NCI-H82 treated with DMSO at 0.1 percent for 48 hours (cell line): ENCODE measurements around the gene WDR5.

Experiments used
- DNase-seq: peaks from one replicate; lab custom pipeline; 2025; ENCODE audit not compliant: unreplicated experiment; lab: John Stamatoyannopoulos, UW

The WDR5 gene

DNA sequence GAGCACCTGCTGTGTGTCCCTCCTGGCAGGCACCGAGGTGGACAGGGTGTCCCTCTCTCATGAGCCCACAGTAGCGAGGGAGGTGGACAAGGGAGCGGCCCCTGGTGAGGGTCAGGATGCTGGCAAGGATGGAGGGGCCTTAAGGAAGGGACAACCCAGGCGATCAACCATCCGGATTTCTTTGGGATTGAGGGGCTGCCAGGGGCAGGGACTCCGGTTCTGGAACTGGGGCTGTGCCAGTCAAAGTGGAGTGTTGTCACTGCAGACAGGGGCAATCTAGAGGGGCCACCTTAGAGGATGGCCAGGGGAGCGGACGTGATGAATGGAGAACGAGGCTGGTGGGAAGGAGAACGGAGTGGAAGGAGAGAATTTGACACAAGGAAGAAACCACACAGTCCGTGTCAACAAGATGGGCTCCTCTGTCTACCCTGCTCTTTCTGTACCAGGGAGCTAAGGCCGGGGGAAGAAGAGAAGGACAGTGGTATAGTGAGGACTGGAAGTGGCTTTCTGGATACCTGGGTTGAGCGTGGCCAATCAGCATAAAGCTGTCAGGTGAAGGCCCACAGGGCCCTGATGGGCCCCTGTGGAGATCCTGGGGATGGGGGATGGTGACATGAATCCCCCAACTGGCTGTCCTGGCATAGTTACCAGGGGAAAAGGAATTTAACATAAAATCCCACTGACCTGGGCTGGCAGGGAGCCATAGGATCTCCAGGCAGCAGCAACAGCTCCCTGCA lies 4.2 kb upstream of the WDR5 start:
- DNase-seq: no peak

DNA sequence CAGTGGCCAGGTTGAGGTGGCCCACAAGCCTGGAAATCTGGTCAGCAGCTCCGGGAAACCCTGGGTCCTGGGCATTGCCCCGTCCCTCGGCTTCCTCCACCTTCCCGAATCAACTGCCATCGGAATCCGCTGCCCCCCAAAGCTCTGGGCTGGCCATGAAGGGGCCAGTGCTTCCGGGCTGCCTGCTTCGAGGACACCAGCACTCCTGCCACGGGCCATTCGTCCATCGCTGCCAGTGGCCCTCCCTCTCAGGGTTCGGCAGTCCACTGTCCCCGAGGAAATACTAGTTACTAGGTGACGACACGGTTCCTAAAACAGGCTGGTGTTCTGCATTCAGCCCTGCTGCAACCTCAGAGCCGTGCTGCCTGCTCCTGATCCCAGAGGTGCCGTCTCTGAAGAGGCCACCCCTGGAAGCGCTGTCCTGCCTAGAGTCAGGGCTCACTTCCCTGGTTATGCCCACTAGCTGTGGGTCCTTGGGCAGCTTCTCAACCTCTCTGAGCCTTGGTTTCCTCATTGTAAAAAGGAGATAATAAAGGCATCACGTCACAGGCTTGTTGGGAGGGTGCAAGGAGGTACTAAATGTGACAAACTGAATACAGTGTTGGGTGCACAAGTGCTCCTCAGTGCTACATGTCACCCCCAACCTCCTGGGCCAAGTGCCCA lies 3.5 kb upstream of the WDR5 start:
- no peak for DNase-seq

DNA sequence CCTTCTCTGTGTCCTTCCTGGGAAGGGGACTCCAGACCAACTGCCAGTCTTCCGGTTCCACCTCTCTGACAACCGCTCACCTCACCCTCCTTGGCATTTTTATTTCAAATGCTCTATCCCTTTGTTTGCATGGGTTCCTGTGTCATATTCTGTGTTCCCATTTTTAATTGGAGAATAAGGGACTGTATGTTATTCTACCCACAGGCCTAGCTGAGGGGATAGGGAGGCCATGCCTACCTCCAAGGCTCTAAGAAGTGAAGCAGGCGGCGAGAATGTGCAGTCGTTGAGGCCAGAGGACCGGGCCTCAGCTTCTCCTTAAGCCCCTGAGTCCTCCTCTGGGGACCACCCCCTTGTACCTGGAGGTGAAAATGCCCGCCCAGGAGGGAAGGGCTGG lies 936 bp upstream of the WDR5 start:
- no peak for DNase-seq

DNA sequence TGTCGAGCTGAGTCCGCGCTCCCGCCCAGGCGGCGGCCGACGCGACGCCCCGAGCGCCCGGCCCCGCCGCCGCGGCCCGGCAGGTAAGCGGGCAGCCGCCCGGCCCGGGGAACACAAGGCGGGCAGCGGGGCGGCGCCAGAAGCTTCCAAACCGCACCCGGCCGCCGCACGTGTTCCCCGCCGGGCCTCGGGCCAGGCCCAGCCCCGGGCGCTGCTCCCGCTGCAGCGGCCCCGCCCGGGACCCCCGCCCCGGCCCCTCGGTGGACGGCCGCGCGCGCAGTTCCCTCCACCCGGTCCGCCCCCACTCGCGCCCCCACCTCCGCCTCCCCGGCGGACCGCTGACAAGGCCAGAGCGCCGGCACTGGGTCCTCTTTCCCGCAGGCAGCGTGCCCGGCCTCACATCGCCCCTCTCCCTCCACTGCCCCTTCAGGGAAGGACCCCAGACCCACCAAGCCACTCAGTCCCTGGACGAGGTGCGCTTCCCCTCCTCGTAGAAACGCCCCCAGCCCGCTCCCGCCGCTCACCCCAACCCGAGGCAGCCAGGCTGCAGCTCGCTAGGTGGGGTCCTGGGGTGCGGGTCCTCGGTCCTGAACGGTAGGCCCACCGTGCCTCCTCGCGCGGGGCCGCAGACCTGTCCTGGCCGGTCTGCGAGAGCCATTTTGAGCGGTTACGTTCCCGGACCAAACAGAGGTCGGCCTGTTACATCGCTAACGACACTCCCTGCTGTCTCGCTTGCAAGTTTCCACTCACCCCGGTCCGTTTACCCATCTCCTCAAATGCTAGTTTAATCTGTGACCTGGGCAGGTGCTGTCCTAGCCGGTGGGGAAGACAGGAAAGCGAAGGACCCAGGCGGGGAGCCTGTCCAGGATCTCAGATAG lies 475 bp downstream of the WDR5 start:
- DNase-seq: no peak

DNA sequence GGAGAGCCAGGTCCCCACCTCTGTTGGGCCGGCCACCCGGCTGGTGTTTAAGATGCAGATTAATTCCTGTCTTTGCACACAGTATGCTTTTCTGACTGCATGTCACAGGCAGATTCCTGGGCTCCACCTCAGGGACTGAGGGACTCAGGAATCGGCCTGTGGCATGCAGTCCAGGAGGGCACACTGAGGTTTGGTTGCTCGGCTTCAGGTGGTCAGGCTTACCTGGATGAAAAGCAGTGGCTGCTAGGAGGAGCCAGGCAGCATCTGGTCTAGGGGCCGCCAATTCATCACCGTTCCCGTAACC lies 1.1 kb downstream of the WDR5 start:
- DNase-seq: no peak

DNA sequence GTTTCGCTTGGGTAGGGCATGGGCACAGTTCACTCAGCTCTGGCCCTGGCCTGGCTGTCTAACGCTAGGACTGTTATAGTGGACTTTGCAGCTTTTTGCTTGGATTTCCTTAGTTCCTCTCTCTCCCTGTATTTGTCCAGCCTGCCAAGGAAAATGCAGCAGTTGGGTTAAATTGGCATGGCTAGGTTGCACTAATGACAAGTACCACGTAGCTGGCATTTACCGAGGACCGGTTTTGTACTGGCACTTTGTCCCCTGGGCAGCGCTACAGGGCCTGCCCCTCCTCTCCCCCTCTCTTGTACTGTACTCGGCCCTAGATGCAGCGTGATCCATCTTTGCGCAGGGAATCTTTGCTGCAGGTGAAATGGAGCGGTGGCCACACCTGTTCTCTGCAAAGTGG lies 2.4 kb downstream of the WDR5 start:
- DNase-seq: no peak

DNA sequence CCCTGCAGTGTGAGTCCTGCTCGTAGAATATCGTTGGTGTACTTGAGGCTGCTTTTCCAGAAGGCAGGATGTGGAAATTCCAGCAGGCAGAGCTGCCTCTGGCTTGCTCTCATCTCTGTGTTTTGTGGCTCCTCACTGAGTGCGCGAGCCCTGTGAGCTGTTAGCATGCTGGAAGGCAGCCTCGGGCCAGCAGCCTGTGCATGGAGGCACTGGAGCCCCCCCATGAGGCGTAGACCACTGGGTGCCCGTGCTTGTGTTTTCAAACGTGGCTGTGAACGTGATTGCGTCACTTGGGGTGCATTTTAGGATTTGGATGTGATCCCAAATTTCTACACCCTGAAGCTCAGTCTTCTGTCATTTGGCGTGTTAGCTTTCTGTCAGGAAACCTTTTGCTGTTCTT lies 3.2 kb downstream of the WDR5 start:
- DNase-seq: no peak

DNA sequence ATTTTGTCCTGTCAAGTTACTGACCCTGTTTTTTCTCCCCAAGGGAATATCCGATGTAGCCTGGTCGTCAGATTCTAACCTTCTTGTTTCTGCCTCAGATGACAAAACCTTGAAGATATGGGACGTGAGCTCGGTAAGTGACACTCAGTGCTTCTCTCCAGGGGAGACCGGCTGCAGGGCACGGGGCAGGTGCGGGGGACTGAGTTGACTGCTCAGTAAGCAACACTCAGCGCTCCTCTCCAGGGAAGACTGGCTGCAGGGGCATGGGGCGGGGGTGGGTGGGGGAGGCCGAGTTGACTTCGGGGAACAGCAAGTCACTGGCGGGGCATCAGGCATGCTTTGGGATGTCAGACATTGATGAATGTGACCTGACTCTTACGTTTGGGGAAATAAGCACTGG lies 6.0 kb downstream of the WDR5 start:
- no peak for DNase-seq

DNA sequence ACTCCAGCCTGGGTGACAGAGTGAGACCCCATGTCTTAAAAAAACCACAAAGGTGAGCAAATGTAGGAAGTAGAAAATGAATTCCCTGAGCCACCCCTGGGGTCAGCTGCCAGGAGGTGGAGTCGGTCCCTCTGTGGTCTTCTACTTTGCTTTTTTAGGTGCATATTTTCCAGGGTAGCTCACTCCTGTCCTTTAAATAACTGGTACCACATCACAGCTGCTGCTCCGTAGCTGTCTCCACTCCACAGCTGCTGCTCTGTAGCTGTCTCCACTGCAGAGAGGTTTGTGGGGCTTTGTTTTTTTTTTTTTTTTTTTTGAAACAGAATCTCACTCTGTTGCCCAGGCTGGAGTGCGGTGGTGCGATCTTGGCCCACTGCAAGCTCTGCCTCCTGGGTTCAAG lies 8.9 kb downstream of the WDR5 start:
- no peak for DNase-seq

DNA sequence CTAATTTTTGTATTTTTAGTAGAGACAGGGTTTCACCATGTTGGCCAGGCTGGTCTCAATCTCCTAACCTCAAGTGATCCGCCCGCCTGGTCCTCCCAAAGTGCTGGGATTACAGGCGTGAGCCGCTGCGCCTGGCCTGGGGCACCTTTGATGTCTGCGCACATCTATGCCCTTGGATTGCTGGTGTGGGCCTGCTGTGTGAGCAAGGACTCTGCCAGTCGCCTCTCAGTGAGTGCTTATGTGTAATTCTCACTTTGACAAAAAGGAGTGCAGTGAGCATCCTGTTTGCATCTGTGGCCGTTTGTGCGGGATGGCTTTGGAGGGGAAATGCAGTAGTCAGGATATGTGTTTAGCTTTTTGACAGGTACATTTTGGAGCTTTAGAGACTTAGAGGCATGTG lies 9.4 kb downstream of the WDR5 start:
- DNase-seq: no peak

DNA sequence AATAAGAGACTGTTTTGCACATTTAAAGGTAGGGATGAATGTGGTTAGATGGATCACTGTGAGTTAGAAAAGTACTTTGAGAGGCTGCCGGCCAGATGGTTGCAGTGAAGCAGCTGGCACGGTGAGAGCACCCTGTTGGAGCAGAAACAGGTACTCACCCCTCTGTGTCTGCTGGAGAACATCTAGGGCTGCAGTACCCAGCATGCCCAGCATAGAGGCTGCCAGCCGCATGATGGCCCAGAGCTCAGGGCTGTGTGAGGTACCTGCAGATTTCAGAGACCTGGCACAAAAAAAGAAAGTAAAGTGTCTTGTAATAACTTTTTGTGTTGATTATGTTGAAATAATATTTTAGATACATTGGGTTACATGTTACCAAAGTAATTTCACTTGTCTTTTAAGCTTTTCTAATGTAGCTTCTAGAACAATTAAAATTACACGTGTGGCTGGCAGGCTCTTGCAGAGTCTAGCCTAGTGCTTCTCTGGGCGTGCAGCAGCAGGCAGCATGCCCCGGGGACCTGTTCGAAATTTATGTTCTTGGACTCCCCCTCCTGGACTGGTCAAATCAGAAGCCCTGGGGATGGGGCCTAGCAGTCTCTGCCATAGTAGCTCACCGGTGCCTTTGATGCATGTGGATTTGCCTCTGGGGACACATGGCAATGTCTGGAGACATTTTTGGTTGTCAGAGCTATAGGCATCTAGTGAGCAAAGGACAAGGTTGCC lies 11.1 kb downstream of the WDR5 start:
- no peak for DNase-seq

DNA sequence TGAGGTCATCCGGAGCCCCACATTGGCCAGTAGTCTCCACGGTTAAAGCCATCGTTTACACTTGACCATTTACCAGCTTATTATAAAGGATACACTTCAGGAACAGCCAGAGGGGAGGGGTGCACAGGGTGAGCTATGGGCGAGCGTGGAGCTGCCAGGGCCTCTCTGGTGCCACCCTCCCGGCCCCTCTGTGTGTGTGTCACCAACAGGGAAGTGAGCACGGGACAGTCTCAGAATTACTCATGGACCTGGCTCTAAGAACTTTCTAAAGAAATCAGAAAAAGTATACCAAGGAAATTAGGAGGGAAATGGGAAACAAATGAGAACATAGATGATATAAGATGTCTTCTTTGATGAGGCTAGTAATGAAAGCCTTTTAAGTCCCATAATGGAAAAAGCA lies 13.5 kb downstream of the WDR5 start:
- no peak for DNase-seq

DNA sequence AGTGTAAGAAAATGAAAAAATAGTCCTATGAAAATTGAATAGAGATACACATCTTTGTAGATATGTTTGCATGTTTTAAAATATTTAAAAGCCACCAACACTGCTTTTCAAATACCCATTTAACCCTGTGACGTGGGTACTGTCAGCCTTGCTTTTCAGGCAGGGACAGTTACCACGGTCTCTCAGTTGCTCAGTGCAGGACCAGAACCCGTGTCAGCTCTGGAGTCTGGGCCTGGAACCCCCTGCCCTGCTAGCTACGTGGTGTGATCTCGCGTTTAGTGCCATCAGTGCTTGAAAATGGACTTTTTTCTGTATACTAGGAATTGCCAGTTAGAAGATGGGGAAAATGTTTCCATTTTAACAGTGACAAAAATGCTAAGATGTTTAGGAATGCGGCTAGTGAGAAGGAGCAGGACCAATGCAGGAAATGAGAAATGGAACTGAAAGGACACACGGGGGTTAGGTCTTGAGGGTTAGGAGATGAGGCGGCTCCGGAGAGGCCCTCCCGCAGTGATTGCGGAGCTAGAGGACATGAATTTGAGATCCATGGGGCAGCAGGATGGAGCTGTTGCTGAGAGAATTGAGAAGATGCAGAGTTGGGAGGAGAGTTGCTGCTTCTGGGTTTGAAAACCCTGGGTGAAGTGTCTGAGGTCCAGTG lies 14.8 kb downstream of the WDR5 start:
- no peak for DNase-seq

DNA sequence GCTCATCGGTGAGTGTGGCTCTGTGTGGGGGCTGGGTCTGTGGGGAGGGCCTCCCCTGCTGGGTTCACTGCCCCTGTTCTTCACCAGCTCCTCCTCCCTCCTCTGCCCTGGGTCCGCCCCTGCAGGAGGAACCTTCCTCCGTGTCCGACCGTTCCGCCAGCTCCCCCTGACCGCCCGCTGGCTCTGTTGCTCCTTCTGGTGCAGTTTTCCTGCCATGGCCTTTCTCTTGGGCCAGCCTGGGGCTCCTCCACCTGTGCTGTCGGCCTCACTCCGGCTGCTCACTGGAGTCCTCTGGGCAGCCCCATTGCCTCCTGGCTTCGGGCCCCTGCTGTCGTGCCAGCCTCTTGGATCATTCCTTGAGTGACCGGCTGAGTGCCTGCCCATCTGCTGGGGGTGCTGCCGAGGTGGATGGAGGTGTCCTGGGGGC lies 16.2 kb downstream of the WDR5 start:
- DNase-seq: no peak

DNA sequence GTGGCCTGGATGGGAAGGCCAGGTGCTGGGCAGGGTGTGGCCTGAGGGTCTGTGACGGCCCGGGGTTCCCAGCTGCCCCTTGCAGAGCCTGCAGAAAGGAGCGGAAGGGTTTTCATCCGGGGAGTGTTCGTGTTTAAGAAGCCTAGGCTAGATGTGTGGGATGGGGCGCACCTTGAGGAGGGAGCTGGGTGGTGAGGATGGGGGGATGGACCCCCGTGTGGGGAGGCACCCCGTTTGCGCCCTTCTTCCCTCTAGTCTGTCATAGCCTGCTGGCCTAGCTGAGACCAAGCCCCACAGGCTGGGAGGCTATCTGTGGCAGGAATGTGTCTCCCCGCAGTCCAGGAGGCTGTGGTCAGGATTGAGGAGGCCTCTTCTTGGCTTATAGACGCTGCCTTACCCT lies 16.6 kb downstream of the WDR5 start:
- DNase-seq: no peak

DNA sequence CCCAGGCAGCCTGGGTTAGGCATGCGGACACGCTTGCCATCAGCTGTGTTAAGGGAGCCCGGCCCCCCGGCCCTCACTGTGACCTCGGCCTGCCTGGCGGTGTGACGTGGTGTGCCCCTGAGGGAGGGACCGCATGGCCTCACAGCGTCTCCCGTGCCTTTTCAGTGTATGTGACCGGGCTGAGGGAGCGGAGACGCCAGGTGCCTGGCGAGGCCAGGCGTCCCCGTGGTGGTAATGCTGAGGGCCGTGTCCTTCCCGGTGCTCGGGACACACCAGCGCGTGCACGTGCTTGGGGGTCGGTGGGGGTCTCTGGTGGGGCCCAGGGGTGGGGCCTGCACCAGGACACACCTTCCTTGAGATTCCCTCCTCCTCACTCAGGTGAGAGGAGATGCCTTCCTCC lies 17.6 kb downstream of the WDR5 start:
- DNase-seq: no peak

DNA sequence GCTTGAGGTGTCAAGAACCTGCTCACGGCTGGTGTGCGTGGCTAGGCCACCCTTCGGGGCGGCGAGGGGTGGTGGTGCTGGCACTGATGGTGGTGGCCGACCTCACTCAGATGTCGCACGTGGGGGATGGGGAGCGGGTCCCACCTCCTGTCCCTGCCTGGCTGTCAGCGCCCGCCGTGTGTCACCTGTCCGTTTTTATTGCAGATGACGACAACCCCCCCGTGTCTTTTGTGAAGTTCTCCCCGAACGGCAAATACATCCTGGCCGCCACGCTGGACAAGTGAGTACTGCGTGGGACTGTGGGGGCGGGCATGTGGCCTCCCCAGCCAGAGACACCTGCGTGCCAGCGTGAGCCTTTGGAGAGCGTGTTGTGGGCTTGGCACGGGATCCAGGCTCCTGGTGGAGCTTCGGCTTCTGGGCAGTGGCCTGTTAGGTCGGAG lies 18.4 kb downstream of the WDR5 start:
- no peak for DNase-seq

DNA sequence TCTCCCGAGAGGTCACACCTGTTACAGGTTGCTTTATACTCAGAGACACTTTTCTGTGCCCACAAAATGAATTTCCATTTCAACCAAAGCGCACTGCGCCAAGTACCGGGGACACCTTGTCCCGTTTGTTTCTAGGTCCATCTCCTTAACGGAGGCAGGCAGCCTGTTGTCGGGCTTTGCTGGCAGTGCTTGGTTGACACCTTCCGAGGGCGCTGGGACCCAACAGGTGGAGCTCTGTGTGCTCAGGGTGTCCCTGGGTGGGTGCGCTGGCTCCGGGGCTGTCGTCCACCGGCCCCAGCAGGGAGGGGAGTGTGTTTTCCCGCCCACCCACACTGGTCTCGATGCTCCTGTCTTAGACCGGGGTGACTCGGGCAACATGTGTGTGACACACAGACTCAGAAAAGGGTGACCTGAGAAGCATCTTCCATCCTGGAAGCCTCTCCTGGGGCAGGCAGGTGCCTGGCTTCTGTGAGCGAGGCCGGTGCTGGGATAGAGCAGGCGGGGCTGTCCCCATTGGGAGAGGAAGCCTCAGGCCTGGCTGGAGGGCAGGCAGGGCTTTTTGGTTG lies 20.0 kb downstream of the WDR5 start:
- DNase-seq: no peak

DNA sequence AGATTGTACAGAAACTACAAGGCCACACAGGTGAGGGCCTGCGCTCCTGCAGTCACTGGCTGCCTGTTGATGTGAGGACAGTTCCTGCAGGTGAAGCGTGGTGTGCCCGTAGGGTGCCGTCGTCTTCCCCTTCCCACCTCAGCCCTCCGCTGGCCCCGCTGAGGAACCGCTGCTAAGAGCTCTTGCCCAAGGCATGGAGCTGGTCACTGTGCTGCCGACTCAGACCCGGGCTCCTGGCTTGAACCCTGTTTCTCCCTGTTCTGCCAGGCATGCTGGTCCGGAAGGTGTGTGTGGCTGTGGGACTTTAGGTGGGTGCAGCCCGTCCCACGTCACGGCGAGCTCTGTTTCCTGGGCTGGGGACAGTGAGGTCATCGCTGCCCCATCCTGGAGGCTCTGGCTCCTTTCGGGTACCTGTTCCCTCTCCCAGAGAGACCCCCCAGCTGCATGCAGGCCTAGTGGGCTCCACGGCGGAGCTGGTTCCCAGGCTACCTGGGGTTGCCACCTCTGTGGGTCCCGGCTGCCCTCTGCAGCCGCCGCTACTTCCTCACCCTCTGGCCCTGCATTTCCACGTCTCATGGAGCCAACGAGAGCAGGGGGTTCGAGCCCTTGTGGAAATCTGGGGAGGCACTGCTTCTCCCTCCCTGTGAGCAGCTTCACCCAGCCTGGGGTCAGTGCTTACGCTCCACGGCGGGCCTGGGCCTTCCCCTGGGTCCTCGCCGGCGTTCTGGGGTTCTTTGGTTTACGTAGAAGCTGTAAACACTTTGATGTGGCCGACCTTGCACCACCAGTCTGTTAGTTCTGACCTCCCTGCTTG lies 20.9 kb downstream of the WDR5 start:
- DNase-seq: no peak

DNA sequence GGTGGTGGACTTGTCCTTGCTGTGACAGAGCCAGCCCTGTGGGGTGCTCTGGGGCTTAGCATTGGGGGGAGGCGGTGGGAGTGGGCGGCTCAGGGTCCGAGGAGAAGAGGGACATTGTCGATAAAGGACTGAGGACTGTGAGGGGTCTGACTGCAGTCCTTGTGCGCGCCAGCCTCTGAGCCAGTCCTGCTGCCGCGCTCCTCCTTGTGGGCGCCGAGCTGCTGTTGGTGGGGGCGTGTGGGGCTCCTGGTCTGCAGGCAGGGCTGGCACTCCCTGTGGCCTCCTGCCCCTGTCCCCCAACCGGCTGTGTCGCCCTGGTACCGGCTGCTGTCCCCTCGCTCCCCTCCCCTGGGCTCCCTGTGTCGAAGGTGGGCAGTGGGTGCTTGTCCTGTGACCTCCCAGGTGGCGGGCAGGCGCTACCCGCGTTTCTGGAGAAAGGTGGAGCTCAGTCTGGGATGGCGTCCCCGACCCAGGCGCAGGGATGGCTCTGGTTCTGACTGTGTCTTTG lies 21.6 kb downstream of the WDR5 start:
- DNase-seq: no peak
